ENCODE results near the gene KLK8. TPM values are rescaled to one million over a fixed set of nuclear protein-coding genes. Genes with fewer than 3 reads are reported as not detected.

KLK8 gene
- total RNA-seq, 1 experiment from 2014 or later = 4.4 TPM

- no peak within 1 kb of the TSS for H3K4me3 Mint-ChIP-seq
- H3K4me1 Mint-ChIP-seq = peaks cover 13% of the 10 kb centered on the region
- TF ChIP-seq ATF2 (CRISPR knock-in tag; IDR thresholded peaks at IDR 0.05; ENCODE audit: borderline replicate concordance, low read depth) (no peak), ELF4 (CRISPR knock-in tag; IDR thresholded peaks at IDR 0.05; ENCODE audit: low read depth) (no peak), FOXJ3 (CRISPR knock-in tag; IDR thresholded peaks at IDR 0.05; ENCODE audit: borderline replicate concordance) (no peak), E2F1 (CRISPR knock-in tag; IDR thresholded peaks at IDR 0.05) (no peak), ZNF416 (CRISPR knock-in tag; IDR thresholded peaks at IDR 0.05) (no peak), CBFB (CRISPR knock-in tag; IDR thresholded peaks at IDR 0.05; ENCODE audit: low read depth) (no peak), ZBTB21 (CRISPR knock-in tag; IDR thresholded peaks at IDR 0.05; ENCODE audit: borderline replicate concordance) (no peak), ZNF317 (CRISPR knock-in tag; IDR thresholded peaks at IDR 0.05; ENCODE audit: borderline replicate concordance, low read depth) (no peak), PRDM15 (CRISPR knock-in tag; IDR thresholded peaks at IDR 0.05) (no peak), TP53 (CRISPR knock-in tag; IDR thresholded peaks at IDR 0.05) (no peak)
- TF ChIP-seq, protein P1, sequence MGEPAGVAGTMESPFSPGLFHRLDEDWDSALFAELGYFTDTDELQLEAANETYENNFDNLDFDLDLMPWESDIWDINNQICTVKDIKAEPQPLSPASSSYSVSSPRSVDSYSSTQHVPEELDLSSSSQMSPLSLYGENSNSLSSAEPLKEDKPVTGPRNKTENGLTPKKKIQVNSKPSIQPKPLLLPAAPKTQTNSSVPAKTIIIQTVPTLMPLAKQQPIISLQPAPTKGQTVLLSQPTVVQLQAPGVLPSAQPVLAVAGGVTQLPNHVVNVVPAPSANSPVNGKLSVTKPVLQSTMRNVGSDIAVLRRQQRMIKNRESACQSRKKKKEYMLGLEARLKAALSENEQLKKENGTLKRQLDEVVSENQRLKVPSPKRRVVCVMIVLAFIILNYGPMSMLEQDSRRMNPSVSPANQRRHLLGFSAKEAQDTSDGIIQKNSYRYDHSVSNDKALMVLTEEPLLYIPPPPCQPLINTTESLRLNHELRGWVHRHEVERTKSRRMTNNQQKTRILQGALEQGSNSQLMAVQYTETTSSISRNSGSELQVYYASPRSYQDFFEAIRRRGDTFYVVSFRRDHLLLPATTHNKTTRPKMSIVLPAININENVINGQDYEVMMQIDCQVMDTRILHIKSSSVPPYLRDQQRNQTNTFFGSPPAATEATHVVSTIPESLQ (CRISPR knock-in tag; IDR thresholded peaks at IDR 0.05) = no peak
- TF ChIP-seq, protein P2, sequence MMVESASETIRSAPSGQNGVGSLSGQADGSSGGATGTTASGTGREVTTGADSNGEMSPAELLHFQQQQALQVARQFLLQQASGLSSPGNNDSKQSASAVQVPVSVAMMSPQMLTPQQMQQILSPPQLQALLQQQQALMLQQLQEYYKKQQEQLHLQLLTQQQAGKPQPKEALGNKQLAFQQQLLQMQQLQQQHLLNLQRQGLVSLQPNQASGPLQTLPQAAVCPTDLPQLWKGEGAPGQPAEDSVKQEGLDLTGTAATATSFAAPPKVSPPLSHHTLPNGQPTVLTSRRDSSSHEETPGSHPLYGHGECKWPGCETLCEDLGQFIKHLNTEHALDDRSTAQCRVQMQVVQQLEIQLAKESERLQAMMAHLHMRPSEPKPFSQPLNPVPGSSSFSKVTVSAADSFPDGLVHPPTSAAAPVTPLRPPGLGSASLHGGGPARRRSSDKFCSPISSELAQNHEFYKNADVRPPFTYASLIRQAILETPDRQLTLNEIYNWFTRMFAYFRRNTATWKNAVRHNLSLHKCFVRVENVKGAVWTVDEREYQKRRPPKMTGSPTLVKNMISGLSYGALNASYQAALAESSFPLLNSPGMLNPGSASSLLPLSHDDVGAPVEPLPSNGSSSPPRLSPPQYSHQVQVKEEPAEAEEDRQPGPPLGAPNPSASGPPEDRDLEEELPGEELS (CRISPR knock-in tag; IDR thresholded peaks at IDR 0.05) = no peak
- TF ChIP-seq, protein P3, sequence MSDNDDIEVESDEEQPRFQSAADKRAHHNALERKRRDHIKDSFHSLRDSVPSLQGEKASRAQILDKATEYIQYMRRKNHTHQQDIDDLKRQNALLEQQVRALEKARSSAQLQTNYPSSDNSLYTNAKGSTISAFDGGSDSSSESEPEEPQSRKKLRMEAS (CRISPR knock-in tag; IDR thresholded peaks at IDR 0.05) = no peak
- peak; percentile 21 for DNase-seq (ENCODE audit: low spot score)
- ATAC-seq = peak; percentile 67
- H3K36me3 Mint-ChIP-seq = no peaks in the 10 kb centered on the region
- POLR2A ChIA-PET = no interaction called here
- peak within 1 kb of the TSS; percentile 50; the same call in 1 of the 2 replicates for H3K27ac Mint-ChIP-seq
- CTCF ChIA-PET = interaction anchor here (0.6 to 1.6 kb wide), 2 partner anchors 31 to 144 kb away, joined by 3 to 4 read pairs; no protein-coding TSS in a partner anchor
- H3K9me3 Mint-ChIP-seq = peaks cover 4% of the 10 kb centered on the region; the same call in 1 of the 2 replicates
- H3K27me3 Mint-ChIP-seq (ENCODE audit: low read depth) = peaks cover 10% of the 10 kb centered on the region; the same call in 1 of the 2 replicates
These were observed 48.5 kb downstream of the KLK8 start, which contains the start of gene KLK5 for GRCh38 chr19:50952910-50953309. Gene KLK5 (minus strand): TSS chr19:50953038. CDS start chr19:50952657, 381 bp downstream.

DNA sequence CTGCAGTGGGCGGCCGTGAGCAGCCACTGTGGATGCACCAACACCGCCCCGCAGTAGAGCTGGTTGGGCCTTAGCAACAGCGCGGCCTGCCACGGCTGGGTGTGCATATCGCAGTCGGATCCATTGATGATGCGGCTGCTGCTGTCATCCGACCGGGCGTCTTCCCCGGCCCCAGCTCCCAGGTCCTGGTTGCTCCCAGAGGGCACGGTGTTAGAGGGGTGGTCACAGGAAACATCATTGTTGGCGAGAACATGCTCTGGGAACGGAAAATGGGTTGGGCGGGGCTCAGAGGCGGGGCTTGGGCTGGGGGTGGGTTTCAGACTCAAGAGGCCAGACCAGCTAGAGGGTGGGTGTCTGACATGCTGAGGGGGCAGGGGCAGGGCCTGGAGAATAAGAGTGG is 51.5 kb downstream of the KLK8 start:
- peaks cover 13% of the 10 kb centered on the region for H3K4me1 Mint-ChIP-seq
- no peak overlapping the region for H3K4me3 Mint-ChIP-seq
- DNase-seq (ENCODE audit: low spot score) (peak; percentile 21), ATAC-seq (no peak; the same call in 1 of the 2 replicates)
- peaks cover 14% of the 10 kb centered on the region for H3K27me3 Mint-ChIP-seq (ENCODE audit: low read depth)
- peaks cover 4% of the 10 kb centered on the region; the same call in 1 of the 2 replicates for H3K9me3 Mint-ChIP-seq
- ChIA-PET CTCF (interaction anchor here (0.7 to 1.8 kb wide), 7 partner anchors 14 to 147 kb away, joined by 3 to 17 read pairs (median 3); no protein-coding TSS in a partner anchor), POLR2A (no interaction called here)
- no peaks in the 10 kb centered on the region for H3K36me3 Mint-ChIP-seq
- H3K27ac Mint-ChIP-seq = no peak overlapping the region
- TF ChIP-seq CBFB (CRISPR knock-in tag; IDR thresholded peaks at IDR 0.05; ENCODE audit: low read depth) (no peak), GRHL2 (CRISPR knock-in tag; IDR thresholded peaks at IDR 0.05; ENCODE audit: insufficient replicate concordance, severe bottlenecking) (no peak), ATF2 (CRISPR knock-in tag; IDR thresholded peaks at IDR 0.05; ENCODE audit: borderline replicate concordance, low read depth) (no peak), ZNF138 (CRISPR knock-in tag; conservative IDR thresholded peaks at IDR 0.05) (no peak)
- TF ChIP-seq, protein P4, sequence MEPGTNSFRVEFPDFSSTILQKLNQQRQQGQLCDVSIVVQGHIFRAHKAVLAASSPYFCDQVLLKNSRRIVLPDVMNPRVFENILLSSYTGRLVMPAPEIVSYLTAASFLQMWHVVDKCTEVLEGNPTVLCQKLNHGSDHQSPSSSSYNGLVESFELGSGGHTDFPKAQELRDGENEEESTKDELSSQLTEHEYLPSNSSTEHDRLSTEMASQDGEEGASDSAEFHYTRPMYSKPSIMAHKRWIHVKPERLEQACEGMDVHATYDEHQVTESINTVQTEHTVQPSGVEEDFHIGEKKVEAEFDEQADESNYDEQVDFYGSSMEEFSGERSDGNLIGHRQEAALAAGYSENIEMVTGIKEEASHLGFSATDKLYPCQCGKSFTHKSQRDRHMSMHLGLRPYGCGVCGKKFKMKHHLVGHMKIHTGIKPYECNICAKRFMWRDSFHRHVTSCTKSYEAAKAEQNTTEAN (CRISPR knock-in tag; IDR thresholded peaks at IDR 0.05) = no peak
- TF ChIP-seq, protein P5, sequence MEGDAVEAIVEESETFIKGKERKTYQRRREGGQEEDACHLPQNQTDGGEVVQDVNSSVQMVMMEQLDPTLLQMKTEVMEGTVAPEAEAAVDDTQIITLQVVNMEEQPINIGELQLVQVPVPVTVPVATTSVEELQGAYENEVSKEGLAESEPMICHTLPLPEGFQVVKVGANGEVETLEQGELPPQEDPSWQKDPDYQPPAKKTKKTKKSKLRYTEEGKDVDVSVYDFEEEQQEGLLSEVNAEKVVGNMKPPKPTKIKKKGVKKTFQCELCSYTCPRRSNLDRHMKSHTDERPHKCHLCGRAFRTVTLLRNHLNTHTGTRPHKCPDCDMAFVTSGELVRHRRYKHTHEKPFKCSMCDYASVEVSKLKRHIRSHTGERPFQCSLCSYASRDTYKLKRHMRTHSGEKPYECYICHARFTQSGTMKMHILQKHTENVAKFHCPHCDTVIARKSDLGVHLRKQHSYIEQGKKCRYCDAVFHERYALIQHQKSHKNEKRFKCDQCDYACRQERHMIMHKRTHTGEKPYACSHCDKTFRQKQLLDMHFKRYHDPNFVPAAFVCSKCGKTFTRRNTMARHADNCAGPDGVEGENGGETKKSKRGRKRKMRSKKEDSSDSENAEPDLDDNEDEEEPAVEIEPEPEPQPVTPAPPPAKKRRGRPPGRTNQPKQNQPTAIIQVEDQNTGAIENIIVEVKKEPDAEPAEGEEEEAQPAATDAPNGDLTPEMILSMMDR (IDR thresholded peaks at IDR 0.05) = no peak

Measured in WTC11 (cell line).